ENCODE results near the gene OR2F1.

OR2F1 gene

GRCh38 chr7:143954544-143954943 is at the start of gene OR2F1:
Gene OR2F1, plus strand, starts transcription at chr7:143954844. Its CDS starts 5,127 bp downstream, at chr7:143959971.
- DNase-seq = no peak

- DNase-seq = no peak
These were observed 49.1 kb upstream of the OR2F1 start for GRCh38 chr7:143905509-143905908.

GRCh38 chr7:143906151-143906550 is 48.5 kb upstream of the OR2F1 start:
- no peak for DNase-seq

- no peak for DNase-seq
These were observed 47.7 kb upstream of the OR2F1 start for GRCh38 chr7:143906895-143907294.

GRCh38 chr7:143908120-143908519 is 46.5 kb upstream of the OR2F1 start:
- DNase-seq = no peak

- DNase-seq = no peak
These were observed 44.8 kb upstream of the OR2F1 start for GRCh38 chr7:143909863-143910262.

- DNase-seq = no peak
These were observed 44.0 kb upstream of the OR2F1 start for GRCh38 chr7:143910473-143911248.

- no peak for DNase-seq
These were observed 40.6 kb upstream of the OR2F1 start for GRCh38 chr7:143913945-143914615.

- no peak for DNase-seq
These were observed 39.5 kb upstream of the OR2F1 start for GRCh38 chr7:143914938-143915652.

- no peak for DNase-seq
These were observed 29.8 kb upstream of the OR2F1 start for GRCh38 chr7:143924851-143925250.

GRCh38 chr7:143929224-143929920 is 25.3 kb upstream of the OR2F1 start:
- DNase-seq = no peak

GRCh38 chr7:143931739-143932138 is 22.9 kb upstream of the OR2F1 start:
- DNase-seq = no peak

- DNase-seq = no peak
These were observed 19.9 kb upstream of the OR2F1 start, which contains the start of gene OR2F2 for GRCh38 chr7:143934526-143935325. Gene OR2F2, plus strand, starts transcription at chr7:143935233. Its CDS starts 0 bp downstream, at chr7:143935233.

- DNase-seq = no peak
These were observed 18.3 kb upstream of the OR2F1 start for GRCh38 chr7:143936087-143937009.

- no peak for DNase-seq
These were observed 16.0 kb upstream of the OR2F1 start for GRCh38 chr7:143938379-143939243.

- no peak for DNase-seq
These were observed 9.2 kb upstream of the OR2F1 start for GRCh38 chr7:143945423-143945822.

GRCh38 chr7:143947111-143947510 is 7.5 kb upstream of the OR2F1 start:
- DNase-seq = no peak

GRCh38 chr7:143948733-143949132 is 5.9 kb upstream of the OR2F1 start:
- no peak for DNase-seq

- DNase-seq = no peak
These were observed 1.2 kb upstream of the OR2F1 start for GRCh38 chr7:143953421-143953820.

- DNase-seq = no peak
These were observed 509 bp upstream of the OR2F1 start for GRCh38 chr7:143954135-143954534.

Data from NCI-H1105 (cell line).